ENCODE results near the gene HNRNPUL1.

DNA sequence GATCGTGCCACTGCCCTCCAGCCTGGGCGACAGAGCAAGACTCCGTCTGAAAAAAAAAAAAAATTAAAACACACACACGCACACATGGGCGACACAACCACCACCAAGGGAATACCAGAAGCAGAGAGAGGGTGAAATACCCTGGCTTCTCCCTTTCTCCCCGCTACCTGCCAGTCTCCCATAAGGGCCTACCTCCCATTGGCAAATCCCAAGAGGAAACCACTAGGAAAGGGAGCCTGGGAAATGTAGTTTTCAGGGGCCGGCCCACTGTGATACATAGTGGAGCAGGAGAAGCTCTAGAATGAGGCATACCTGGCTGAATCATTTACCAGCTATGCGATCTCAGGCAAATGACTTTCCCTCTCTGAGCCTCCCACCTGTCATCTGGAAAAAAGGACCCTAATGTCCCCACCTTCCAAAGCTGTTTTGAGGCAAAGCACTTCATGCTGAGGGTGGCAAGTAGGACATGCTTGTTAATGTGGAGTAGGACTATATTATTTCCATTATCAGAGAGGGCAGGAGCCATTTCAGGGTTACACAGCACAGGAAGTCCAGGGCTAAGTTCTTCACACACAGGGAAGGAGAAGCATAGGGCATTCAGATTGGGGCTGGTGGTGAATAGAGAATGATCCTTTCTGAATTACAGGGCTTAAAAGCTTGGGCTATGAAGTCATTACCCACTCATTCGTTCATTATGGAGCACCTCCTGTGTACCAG, 14.3 kb upstream of the HNRNPUL1 start:
- TF ChIP-seq, protein P1, sequence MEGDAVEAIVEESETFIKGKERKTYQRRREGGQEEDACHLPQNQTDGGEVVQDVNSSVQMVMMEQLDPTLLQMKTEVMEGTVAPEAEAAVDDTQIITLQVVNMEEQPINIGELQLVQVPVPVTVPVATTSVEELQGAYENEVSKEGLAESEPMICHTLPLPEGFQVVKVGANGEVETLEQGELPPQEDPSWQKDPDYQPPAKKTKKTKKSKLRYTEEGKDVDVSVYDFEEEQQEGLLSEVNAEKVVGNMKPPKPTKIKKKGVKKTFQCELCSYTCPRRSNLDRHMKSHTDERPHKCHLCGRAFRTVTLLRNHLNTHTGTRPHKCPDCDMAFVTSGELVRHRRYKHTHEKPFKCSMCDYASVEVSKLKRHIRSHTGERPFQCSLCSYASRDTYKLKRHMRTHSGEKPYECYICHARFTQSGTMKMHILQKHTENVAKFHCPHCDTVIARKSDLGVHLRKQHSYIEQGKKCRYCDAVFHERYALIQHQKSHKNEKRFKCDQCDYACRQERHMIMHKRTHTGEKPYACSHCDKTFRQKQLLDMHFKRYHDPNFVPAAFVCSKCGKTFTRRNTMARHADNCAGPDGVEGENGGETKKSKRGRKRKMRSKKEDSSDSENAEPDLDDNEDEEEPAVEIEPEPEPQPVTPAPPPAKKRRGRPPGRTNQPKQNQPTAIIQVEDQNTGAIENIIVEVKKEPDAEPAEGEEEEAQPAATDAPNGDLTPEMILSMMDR (IDR thresholded peaks at IDR 0.05) = no peak
- no peak for TF ChIP-seq EZH2 (IDR thresholded peaks at IDR 0.05; ENCODE audit: borderline replicate concordance, insufficient read depth, low read depth, low read length, poor library complexity, severe bottlenecking)

Measured in B cell (primary cell).